Measurements from ENCODE around the gene SSR3.
"Not testable (repeated sequence)": the region's sequence is repeated elsewhere in the genome, so short reads cannot be mapped to it uniquely, and the experiment has no call there.

DNA sequence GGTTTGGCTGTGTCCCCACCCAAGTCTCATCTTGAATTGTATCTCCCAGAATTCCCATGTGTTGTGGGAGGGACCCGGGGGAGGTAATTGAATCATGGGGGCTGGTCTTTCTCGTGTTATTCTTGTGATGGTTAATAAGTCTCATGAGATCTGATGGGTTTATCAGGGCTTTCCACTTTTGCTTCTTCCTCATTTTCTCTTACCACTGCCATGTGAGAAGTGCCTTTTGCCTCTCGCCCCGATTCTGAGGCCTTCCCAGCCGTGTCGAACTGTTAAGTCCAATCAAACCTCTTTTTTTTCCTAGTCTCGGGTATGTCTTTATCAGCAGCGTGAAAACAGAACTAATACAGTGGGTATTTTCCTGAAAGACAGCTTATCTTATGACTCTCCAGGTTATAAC is 14.1 kb upstream of the SSR3 start:
- TF ChIP-seq L3MBTL2 (conservative IDR thresholded peaks at IDR 0.05); FOXM1 (IDR thresholded peaks at IDR 0.05; ENCODE audit: borderline replicate concordance); SUZ12 (IDR thresholded peaks at IDR 0.05); SP1 (IDR thresholded peaks at IDR 0.05); BHLHE40 (IDR thresholded peaks at IDR 0.05; ENCODE audit: borderline replicate concordance); HDGF (IDR thresholded peaks at IDR 0.05; ENCODE audit: borderline replicate concordance); NFRKB (IDR thresholded peaks at IDR 0.05); TARDBP (IDR thresholded peaks at IDR 0.05): not testable (repeated sequence)
- TF ChIP-seq, protein P1, sequence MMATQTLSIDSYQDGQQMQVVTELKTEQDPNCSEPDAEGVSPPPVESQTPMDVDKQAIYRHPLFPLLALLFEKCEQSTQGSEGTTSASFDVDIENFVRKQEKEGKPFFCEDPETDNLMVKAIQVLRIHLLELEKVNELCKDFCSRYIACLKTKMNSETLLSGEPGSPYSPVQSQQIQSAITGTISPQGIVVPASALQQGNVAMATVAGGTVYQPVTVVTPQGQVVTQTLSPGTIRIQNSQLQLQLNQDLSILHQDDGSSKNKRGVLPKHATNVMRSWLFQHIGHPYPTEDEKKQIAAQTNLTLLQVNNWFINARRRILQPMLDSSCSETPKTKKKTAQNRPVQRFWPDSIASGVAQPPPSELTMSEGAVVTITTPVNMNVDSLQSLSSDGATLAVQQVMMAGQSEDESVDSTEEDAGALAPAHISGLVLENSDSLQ (IDR thresholded peaks at IDR 0.05) = not testable (repeated sequence)

Measured in HEK293T (cell line).